Measurements from ENCODE around the gene CMTM7. TPM values are rescaled to one million over a fixed set of nuclear protein-coding genes. Genes with fewer than 3 reads are reported as not detected.

The CMTM7 gene
- total RNA-seq, 1 experiment from 2014 or later, result 62.6 TPM

GRCh38 chr3:32375596-32375930 is 16.1 kb upstream of the CMTM7 start:
- POLR2A ChIA-PET, result no interaction called here
- H3K79me2 ChIP-seq (ENCODE audit: insufficient read depth, low read length), result no peaks in the 10 kb centered on the region
- no peaks in the 10 kb centered on the region for H3K9me3 ChIP-seq (ENCODE audit: control insufficient read depth in 1 of 2, insufficient read depth in 1 of 2, low read depth in 1 of 2, low read length in 2 of 2)
- no peaks in the 10 kb centered on the region for H3K36me3 ChIP-seq (ENCODE audit: control insufficient read depth in 1 of 2, insufficient read depth in 2 of 2, low read length in 2 of 2)
- CTCF ChIA-PET, result interaction anchor here (1.0 to 4.1 kb wide), 7 partner anchors 11 to 289 kb away, joined by 3 to 39 read pairs (median 12); partner anchors contain the start of gene CMTM7
- no peak overlapping the region for H3K4me2 ChIP-seq (ENCODE audit: low read length)
- H3K9ac ChIP-seq (ENCODE audit: low read length), result no peak overlapping the region
- ATAC-seq (no peak), DNase-seq (ENCODE audit: low read depth, low spot score) (no peak)
- no peaks in the 10 kb centered on the region for H3K9me2 ChIP-seq (ENCODE audit: insufficient read depth)
- RAD21 ChIA-PET (ENCODE audit: low non-redundant PET in 1 of 2, low total read pairs in 2 of 2, uncharacterized antibody in 2 of 2, unreplicated experiment in 2 of 2), result interaction anchor here in 1 of 2 experiments (0.7 to 2.1 kb wide), 2 partner anchors 92 to 94 kb away, joined by 3 to 8 read pairs; no protein-coding TSS in a partner anchor
- H3K4me3 ChIP-seq (replicated peaks in 1 of 2; ENCODE audit: low read depth in 1 of 2, low read length in 2 of 2), result no peak overlapping the region
- BruUV-seq (replicated peaks), result no TSS peak
- no peak overlapping the region for H3K27ac ChIP-seq (ENCODE audit: low read depth, low read length)
- no peak for TF ChIP-seq MAX (IDR thresholded peaks at IDR 0.05)
- TF ChIP-seq EZH2 (IDR thresholded peaks at IDR 0.05), result no peak
- no peak for TF ChIP-seq ELF1 (IDR thresholded peaks at IDR 0.05; ENCODE audit: borderline replicate concordance, low read depth)
- no peak for TF ChIP-seq POLR2AphosphoS5 (IDR thresholded peaks at IDR 0.05; ENCODE audit: low read depth, low read length)
- no peak for TF ChIP-seq YY1 (IDR thresholded peaks at IDR 0.05; ENCODE audit: extremely low read depth, insufficient replicate concordance, low read depth, low read length)
- TF ChIP-seq POLR2A (IDR thresholded peaks at IDR 0.05; ENCODE audit: borderline replicate concordance, extremely low read depth, insufficient read depth, insufficient read length), result no peak
- no peak for TF ChIP-seq ATF3 (IDR thresholded peaks at IDR 0.05)
- no peak for TF ChIP-seq ZNF274 (IDR thresholded peaks at IDR 0.05; ENCODE audit: low read depth, low read length)
- TF ChIP-seq JUND (IDR thresholded peaks at IDR 0.05), result no peak
- TF ChIP-seq SRF (IDR thresholded peaks at IDR 0.05; ENCODE audit: low read depth), result no peak
- no peak for TF ChIP-seq ZBTB33 (IDR thresholded peaks at IDR 0.05; ENCODE audit: extremely low read depth, insufficient replicate concordance, low read length)
- TF ChIP-seq REST (IDR thresholded peaks at IDR 0.05; ENCODE audit: low read depth), result no peak
- no peak for TF ChIP-seq CBX3 (IDR thresholded peaks at IDR 0.05; ENCODE audit: low read depth)
- intact Hi-C loops (cut with micrococcal nuclease), result loop anchor here (1.0 to 2.0 kb wide), 3 partner anchors 23 to 289 kb away; no protein-coding TSS in a partner anchor
- no peaks in the 10 kb centered on the region for H3K27me3 ChIP-seq (ENCODE audit: insufficient read depth, low read length)
- H4K20me1 ChIP-seq (ENCODE audit: insufficient read depth), result no peaks in the 10 kb centered on the region
- H2AFZ ChIP-seq (ENCODE audit: low read depth, low read length, poor library complexity, severe bottlenecking), result no peak overlapping the region
- H3K4me1 ChIP-seq (ENCODE audit: control insufficient read depth in 1 of 2, insufficient read depth in 2 of 2, low read length in 2 of 2), result peaks cover 0 to 4% of the 10 kb centered on the region in 2 experiments; a peak in 1 of 4 replicates

Data from HCT116 (cell line).